OCI-LY7 (cell line): ENCODE data around the gene PNRC1.

ENCODE experiments used
- CTCF ChIP-seq: fragments of 200-600 bp; sonication (generic); conservative IDR thresholded peaks from 2 replicates; pipeline ENCODE4 v1.5.1; 2014; ENCODE audit warnings: mild to moderate bottlenecking, antibody characterized with exemption, low read length, moderate library complexity, mixed read lengths
- EZH2phosphoT487 ChIP-seq: fragments of 200-600 bp; sonication (generic); IDR thresholded peaks from 2 replicates; pipeline ENCODE4 v1.6.1; 2018; ENCODE audit warnings: low read depth, borderline replicate concordance, mild to moderate bottlenecking, mixed run types, antibody characterized with exemption, low read length, moderate library complexity, mixed read lengths

DNA sequence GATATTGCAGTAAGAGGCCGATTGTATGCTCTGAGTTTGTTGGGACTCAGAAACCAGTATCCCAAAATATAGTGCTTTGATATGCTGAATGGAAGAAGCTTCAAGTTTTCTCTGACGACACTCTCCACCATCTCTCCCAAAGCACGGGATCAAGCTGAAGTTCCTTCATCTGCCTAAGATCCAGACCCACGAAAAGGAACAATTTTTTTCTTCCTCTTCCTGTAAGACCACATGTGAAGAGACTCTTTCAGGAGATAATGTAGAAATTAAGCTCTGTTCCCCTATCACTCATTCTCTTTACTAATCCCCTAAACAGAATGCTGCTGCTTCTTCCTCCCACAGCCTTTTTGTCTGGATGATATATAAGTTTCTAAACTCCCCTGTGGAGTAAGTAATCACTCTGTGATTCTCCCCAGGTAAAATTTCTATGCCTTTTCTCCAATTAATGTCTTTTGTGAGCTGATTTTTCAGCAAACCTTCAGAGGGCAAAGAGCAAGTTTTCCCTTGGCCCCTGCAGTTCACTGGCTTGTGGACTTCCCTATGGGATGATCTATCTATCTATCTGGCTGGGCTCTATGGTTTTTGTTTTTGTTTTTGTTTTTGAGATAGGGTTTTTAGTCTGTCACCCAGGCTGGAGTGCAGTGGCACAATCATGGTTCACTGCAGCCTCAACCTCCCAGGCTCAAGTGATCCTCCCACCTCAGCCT is 13.5 kb upstream of the PNRC1 start:
- TF ChIP-seq CTCF (no peak), EZH2phosphoT487 (no peak)
